Spleen (tissue), 11 donors: ENCODE data around the gene PCDHGA11. TPM values are rescaled to one million over a fixed set of nuclear protein-coding genes. Genes with fewer than 3 reads are reported as not detected.

Experiments used
- DNase-seq: peaks from one replicate; pipeline ENCODE4 v3.0.0-alpha.2; 2020
- H3K27ac ChIP-seq, 8 donors: fragments of 200-600 bp; sonication (generic) in 7 of 8; 1 replicate in 4 of 8; 2 replicates in 4 of 8; pipeline versions ENCODE4 v1.5.0 to v1.8.0; 2016 to 2021; ENCODE audit warnings: inconsistent platforms in 4 of 8, mild to moderate bottlenecking in 4 of 8, moderate library complexity in 1 of 8
- H3K27me3 ChIP-seq, 7 donors: fragments of 200-600 bp; sonication (generic) in 6 of 7; replicated peaks in 1 of 7; 1 replicate in 4 of 7; 2 replicates in 3 of 7; pipeline versions ENCODE4 v1.5.0 to v1.8.0; 2016 to 2021; ENCODE audit warnings: inconsistent platforms in 3 of 7, mild to moderate bottlenecking in 1 of 7
- H3K36me3 ChIP-seq, 6 donors: fragments of 200-600 bp; sonication (generic) in 5 of 6; 1 replicate in 4 of 6; 2 replicates in 2 of 6; pipeline versions ENCODE4 v1.5.0 to v1.8.0; 2016 to 2021; ENCODE audit warnings: inconsistent platforms in 2 of 6
- H3K4me1 ChIP-seq, 6 donors: fragments of 200-600 bp; sonication (generic) in 5 of 6; 1 replicate in 3 of 6; 2 replicates in 3 of 6; pipeline versions ENCODE4 v1.5.0 to v1.8.0; 2016 to 2021; ENCODE audit warnings: inconsistent platforms in 3 of 6
- H3K4me3 ChIP-seq, 8 donors: fragments of 200-600 bp; sonication (generic) in 7 of 8; 1 replicate in 4 of 8; 2 replicates in 4 of 8; pipeline versions ENCODE4 v1.5.0 to v1.8.0; 2016 to 2021; ENCODE audit warnings: inconsistent platforms in 4 of 8, mild to moderate bottlenecking in 4 of 8, moderate library complexity in 2 of 8
- H3K9me3 ChIP-seq, 8 donors: fragments of 200-600 bp; sonication (generic) in 7 of 8; 1 replicate in 4 of 8; 2 replicates in 4 of 8; pipeline versions ENCODE4 v1.5.0 to v1.8.0; 2016 to 2021; ENCODE audit warnings: inconsistent platforms in 4 of 8
- CTCF ChIP-seq, 11 experiments: fragments of 200-600 bp in 7 of 11; fragments of 450-650 bp in 4 of 11; sonication (generic) in 4 of 11; IDR thresholded peaks in 8 of 11; conservative IDR thresholded peaks in 3 of 11; 1 replicate in 7 of 11; 2 replicates in 4 of 11; pipeline versions ENCODE4 v1.4.0 to v1.8.0; 2016 to 2021; ENCODE audit warnings: antibody characterized with exemption in 11 of 11, inconsistent platforms in 4 of 11, mild to moderate bottlenecking in 1 of 11
- POLR2A ChIP-seq, 3 donors: fragments of 450-650 bp; IDR thresholded peaks; one replicate each; pipeline ENCODE4 v1.5.1; 2017; ENCODE audit warnings: antibody characterized with exemption in 3 of 3, mild to moderate bottlenecking in 1 of 3
- POLR2AphosphoS5 ChIP-seq, 3 donors: sonication (generic); formaldehyde crosslinking; IDR thresholded peaks; one replicate each; pipeline ENCODE4 v1.5.1; 2017; ENCODE audit warnings: antibody characterized with exemption in 3 of 3
- WGBS, 5 donors: extraction: QIAGEN DNeasy Blood & Tissue Kit in 3 of 5; methylation state at CpG; one replicate each; pipeline versions ENCODE4 v1.1.5 to v1.1.7; 2013 to 2018; 5-methylcytosine and 5-hydroxymethylcytosine counted together
- intact Hi-C: fragments of 100-400 bp; cut with DNase I; formaldehyde crosslinking; loops from one replicate; pipeline ENCODE4 v1.15.0; 2023; ENCODE audit warnings: low total_unique reads
- polyA plus RNA-seq, 3 donors: library from polyadenylated mRNA; stranded (reverse); fragments of 200-250 nt; gene quantifications; one replicate each; pipeline ENCODE4 v1.2.1, GENCODE V29; 2013
- total RNA-seq, 7 donors: library from RNA; depleted of rRNA in 3 of 7; stranded (reverse); fragments of >200 nt in 3 of 7; fragmentation: NEBNext Ultra II Directional in 4 of 7; extraction: Animal tissue kit (Norgen Biotek cat#: 25700) in 4 of 7; gene quantifications; one replicate each; pipeline versions ENCODE4 v1.1.0 to v1.2.1, GENCODE V29; 2016 to 2021
- donor health status: healthy with polysubstance abuse.
- donor health status: DM: no; HTN: no; CAD: no; lungs with moderate emphysema.
- donor health status: DM: no; HTN: no; CAD: no.
- donor health status: Bipolar disorder and iron deficiency.
- donor health status: healthy.
- donor health status: DM: no; HTN: no; CAD: no.
- donor health status: DM: yes; HTN: yes; CAD: no.

Gene PCDHGA11
- total and polyA plus RNA-seq, 10 donors: 0.13 to 5.7 (median 2.8) TPM

- H3K36me3 ChIP-seq: peaks cover 0 to 7% (median 0%) of the 10 kb centered on the region in 6 donors
- H3K4me1 ChIP-seq: no peaks in the 10 kb centered on the region
- H3K27ac ChIP-seq: no peak overlapping the region
- no peak for DNase-seq
- H3K27me3 ChIP-seq: peaks cover 0 to 93% (median 25%) of the 10 kb centered on the region in 7 donors
- no peak for TF ChIP-seq POLR2AphosphoS5 (IDR thresholded peaks at IDR 0.05)
- TF ChIP-seq CTCF (IDR thresholded peaks at IDR 0.05 in 8 of 11, conservative IDR thresholded peaks at IDR 0.05 in 3 of 11): no peak
- no peak for TF ChIP-seq POLR2A (IDR thresholded peaks at IDR 0.05)
- H3K4me3 ChIP-seq: peak overlapping the region in 1 of 8 donors; percentile 24
- intact Hi-C loops: no loop called here
- 24 to 39% (median 29%) methylated on average over 15 of the region's 15 CpGs for WGBS, 5 donors
- H3K9me3 ChIP-seq: peaks cover 7 to 96% (median 81%) of the 10 kb centered on the region in 8 donors
Observed at GRCh38 chr5:141398608-141399007, 22.2 kb upstream of the PCDHGA11 start.

GRCh38 chr5:141399555-141400258 is 21.1 kb upstream of the PCDHGA11 start:
- H3K4me3 ChIP-seq: peak overlapping the region in 1 of 8 donors; percentile 4
- no peaks in the 10 kb centered on the region for H3K4me1 ChIP-seq
- peaks cover 7 to 96% (median 79%) of the 10 kb centered on the region in 8 donors for H3K9me3 ChIP-seq
- no peak for TF ChIP-seq CTCF (IDR thresholded peaks at IDR 0.05 in 8 of 11, conservative IDR thresholded peaks at IDR 0.05 in 3 of 11)
- TF ChIP-seq POLR2AphosphoS5 (IDR thresholded peaks at IDR 0.05): no peak
- no peak for TF ChIP-seq POLR2A (IDR thresholded peaks at IDR 0.05)
- peaks cover 0 to 93% (median 23%) of the 10 kb centered on the region in 7 donors for H3K27me3 ChIP-seq
- H3K27ac ChIP-seq: no peak overlapping the region
- intact Hi-C loops: no loop called here
- peaks cover 0 to 7% (median 0%) of the 10 kb centered on the region in 6 donors for H3K36me3 ChIP-seq
- 30 to 40% (median 35%) methylated on average over 15 to 61 of the region's 61 CpGs for WGBS, 5 donors
- no peak for DNase-seq

GRCh38 chr5:141402553-141403243 is 18.2 kb upstream of the PCDHGA11 start, which contains the start of gene PCDHGA9:
PCDHGA9 (plus strand) TSS chr5:141402778; CDS start chr5:141402953, 175 bp downstream.
- Histone ChIP-seq H3K36me3 (peaks cover 0 to 7% (median 0%) of the 10 kb centered on the region in 6 donors), H3K4me1 (no peaks in the 10 kb centered on the region), H3K27ac (no peak within 1 kb of the TSS), H3K27me3 (peaks cover 0 to 94% (median 19%) of the 10 kb centered on the region in 7 donors), H3K4me3 (peak within 1 kb of the TSS in 4 of 8 donors; percentile 5 to 61 (median 23)), H3K9me3 (peaks cover 7 to 97% (median 89%) of the 10 kb centered on the region in 8 donors)
- TF ChIP-seq POLR2AphosphoS5 (IDR thresholded peaks at IDR 0.05): no peak
- peak in 4 of 11 experiments; percentile 8 to 19 (median 16) for TF ChIP-seq CTCF (IDR thresholded peaks at IDR 0.05 in 8 of 11, conservative IDR thresholded peaks at IDR 0.05 in 3 of 11)
- 12 to 30% (median 20%) methylated on average over 23 to 27 of the region's 27 CpGs for WGBS, 5 donors
- intact Hi-C loops: no loop called here
- DNase-seq: peak; percentile 59

- no peak for DNase-seq
- H3K4me3 ChIP-seq: peak overlapping the region in 1 of 8 donors; percentile 61
- 28 to 41% (median 34%) methylated on average over 20 to 22 of the region's 22 CpGs for WGBS, 5 donors
- no peaks in the 10 kb centered on the region for H3K4me1 ChIP-seq
- TF ChIP-seq CTCF (IDR thresholded peaks at IDR 0.05 in 8 of 11, conservative IDR thresholded peaks at IDR 0.05 in 3 of 11) (no peak), POLR2A (IDR thresholded peaks at IDR 0.05) (no peak), POLR2AphosphoS5 (IDR thresholded peaks at IDR 0.05) (no peak)
- peaks cover 0 to 97% (median 25%) of the 10 kb centered on the region in 7 donors for H3K27me3 ChIP-seq
- peaks cover 7 to 100% (median 92%) of the 10 kb centered on the region in 8 donors for H3K9me3 ChIP-seq
- H3K27ac ChIP-seq: no peak overlapping the region
- H3K36me3 ChIP-seq: peaks cover 0 to 7% (median 0%) of the 10 kb centered on the region in 6 donors
- intact Hi-C loops: no loop called here
Observed at GRCh38 chr5:141403387-141403786, 17.5 kb upstream of the PCDHGA11 start.
